H54 (cell line): ENCODE results near the gene MYO1C.

Experiments
- DNase-seq: peaks from one replicate; pipeline ENCODE4 v3.0.0; 2011; ENCODE audit warnings: low spot score, mixed read lengths; ENCODE audit not compliant: insufficient read length
- FAIRE-seq: peaks from 3 replicates; lab custom pipeline; 2011; peaks lifted over from hg19 to GRCh38; lab: Jason Lieb, UNC
- POLR2A ChIP-seq: IDR thresholded peaks from 2 replicates; pipeline ENCODE4 v1.6.1; 2011; ENCODE audit warnings: low read depth, mild to moderate bottlenecking, low read length

The MYO1C gene

DNA sequence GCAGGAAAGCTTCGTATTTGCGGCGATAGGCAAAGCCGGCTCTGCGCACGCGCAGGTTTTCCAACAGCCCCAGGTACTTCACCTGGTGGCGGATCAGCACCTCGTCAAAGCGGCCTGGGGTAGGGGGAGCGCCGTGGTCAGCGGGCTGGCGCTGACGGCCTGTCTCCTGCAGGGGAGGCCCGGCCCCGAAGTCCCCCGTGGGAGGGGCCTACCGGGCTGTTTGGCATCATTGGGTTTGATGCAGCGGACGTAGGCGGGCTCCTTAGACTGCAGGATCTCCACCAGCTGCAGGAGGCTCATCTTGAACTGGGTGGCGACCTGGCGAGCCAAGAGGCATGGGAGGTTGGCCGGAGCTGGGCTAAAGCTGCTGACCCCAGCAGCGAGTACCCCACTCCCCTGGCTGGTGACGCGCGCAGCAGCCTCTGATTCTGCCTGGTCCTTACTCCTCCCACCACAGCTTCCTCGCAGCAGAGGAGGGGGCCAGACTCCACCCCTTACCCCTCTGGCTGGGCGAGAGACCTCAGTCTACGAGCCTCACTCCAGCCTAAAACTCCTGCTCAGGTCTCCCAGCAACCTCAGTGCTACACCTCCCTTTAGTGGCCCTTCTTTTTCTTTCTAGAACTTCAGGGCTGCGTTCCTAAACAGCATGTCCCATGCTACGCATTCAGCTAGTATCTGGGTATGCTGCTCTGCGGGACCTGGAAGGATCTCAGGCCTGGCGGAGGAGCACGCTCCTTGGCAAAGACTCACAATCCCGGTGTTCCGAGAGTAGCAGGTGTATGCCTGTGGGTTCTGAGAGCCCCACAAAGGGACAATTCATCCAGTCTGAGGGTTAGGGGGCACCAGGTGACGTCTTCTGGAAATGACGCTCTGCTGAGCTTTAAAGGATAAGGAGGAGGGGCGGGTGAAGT, 20.3 kb downstream of the MYO1C start:
- DNase-seq: no peak
- no peak for FAIRE-seq

DNA sequence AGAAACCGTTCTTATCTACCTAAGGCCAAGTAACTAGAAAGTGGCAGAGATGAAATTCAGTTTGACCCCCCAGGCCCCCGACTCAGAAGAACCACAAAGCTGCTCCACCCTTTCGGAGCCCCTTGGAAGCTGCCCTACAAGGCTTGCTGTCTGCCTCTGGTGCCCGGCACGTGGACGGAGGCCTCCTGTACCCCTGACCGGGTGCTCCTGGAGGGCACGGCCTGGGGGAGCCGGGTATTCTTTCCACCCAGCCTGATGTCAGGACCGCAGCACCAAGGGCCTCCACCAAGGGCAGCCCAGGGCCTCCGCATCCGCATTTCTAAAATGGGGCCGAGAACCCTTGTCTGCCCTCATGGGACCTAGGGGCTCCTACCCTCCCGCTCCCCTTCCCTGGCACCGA, 21.0 kb downstream of the MYO1C start:
- FAIRE-seq (no peak), DNase-seq (no peak)
- TF ChIP-seq POLR2A: no peak

More for the DNA sequence above, 20.3 kb downstream of the MYO1C start:
- no peak for TF ChIP-seq POLR2A

DNA sequence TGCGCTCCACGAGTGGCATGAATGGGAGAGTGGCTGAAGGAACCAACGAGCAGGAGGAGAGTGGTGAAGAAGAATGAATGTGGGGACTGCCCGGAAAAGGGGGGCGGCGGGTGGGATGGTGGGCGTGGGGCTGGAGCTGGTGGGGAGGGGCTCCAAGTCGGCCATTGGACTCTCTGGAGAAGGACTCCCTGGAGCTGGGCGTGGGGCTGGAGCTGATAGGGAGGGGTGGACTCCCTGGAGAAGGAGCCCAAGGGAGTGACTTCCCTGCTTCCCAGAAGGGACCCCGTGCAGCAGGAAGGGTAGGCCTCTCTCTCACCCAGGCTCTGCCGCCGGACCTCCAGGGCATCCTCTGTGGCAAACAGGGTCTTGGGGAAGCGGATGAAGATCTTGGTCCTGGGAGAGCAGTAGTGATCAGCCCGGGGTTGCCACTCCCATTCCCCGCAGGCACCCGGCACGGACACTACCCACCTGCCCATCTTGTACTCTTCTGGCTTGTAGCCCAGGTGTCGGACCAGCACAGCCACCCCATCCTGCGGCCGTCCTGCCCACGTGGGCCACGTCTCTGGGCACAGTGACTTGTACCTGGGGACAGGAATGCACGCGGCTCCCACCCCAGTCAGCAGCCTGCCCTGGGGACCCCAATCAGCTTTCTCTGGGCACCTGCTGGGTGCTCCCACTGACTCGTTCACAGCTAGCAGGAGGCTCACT, 21.6 kb downstream of the MYO1C start:
- FAIRE-seq (no peak), DNase-seq (no peak)
- TF ChIP-seq POLR2A: no peak

DNA sequence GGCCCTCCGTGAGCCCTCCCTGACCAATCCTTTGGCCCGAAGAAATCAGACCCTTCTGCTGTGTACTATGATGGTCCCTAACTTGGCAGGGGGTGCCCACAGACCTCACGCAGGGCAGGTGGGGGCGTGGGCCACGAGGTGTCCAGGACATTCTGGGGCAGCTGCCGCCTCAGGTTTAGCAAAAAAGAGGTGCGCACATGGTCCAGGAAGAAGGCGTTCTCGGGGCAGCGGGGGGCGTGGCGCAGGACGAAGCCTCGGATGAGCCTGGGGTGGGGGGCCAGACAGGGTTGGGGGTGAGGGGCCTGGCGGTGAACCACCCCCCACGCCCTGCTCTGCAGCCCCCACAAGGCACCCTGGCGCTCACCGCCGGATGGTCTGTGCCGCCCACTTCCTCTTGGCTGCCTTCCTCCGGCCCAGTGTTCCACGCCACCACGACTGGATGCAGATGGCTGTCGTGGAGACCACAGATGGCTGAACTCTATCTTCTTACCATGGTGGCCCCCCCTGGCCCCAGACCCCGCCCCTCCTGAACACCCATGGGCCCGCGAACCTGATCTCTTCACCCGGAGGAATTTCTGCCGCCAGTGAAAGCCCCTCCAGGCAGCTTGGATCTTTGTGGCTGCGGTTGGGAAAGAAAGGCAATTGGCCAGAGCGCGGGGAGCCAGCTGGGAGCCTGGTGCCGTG, 22.3 kb downstream of the MYO1C start:
- FAIRE-seq: no peak
- TF ChIP-seq POLR2A: no peak

DNA sequence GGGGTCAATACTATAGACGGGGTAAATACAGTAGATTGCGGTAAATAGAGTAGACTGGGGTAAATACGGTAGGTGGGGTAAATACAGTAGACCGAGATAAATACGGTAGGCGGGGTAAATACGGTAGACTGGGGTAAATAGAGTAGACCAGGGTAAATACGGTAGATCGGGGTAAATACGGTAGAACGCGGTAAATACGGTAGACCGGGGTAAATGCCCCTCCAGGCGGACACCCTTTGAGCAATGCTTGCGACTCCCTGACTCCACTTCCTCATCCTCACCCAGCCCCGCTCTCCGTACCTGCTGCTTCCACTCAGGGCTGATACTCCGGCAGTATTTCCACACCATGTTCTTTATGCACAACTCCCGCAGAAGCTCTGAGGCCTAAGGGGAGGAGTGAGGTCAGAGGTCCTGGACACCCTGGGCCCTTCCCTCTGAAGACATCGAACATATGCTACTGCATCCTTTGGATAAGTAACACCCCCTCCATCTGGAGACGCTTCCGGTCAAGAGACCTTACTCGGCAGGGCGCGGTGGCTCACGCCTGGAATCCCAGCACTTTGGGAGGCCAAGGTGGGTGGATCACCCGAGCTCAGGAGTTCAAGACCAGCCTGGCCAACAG, 23.1 kb downstream of the MYO1C start:
- FAIRE-seq (no peak), DNase-seq (no peak)
- TF ChIP-seq POLR2A: no peak

More for the DNA sequence above, 22.3 kb downstream of the MYO1C start:
- DNase-seq: no peak

DNA sequence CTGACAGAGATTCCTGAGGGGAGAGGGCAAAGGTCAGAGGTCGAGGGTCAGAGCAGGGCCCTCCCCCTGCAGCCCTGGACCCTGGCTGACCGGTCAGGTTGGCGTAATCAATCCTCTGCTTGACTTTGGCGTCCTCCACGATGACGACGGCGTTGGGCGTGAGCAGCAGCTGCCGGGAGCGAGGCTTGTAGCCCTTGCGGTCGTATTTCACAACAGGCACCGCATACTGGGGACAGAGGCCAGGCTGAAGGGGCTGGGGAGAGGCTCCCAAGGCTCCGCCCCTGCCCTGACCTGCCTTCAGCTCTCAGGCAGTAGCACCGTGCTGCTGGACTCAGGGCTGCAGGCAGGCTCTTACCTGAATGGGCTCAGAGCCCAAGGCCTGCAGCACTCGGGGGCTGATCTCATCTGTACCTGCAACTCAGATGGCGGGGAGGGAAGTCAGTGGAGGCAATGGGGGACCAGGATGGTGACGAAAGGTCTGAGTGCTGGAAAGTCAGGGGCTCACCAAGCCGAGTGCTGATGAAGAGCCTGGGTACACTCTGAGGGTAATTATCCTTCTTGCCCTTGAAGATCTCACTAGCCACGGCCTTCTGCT, 24.5 kb downstream of the MYO1C start:
- FAIRE-seq (no peak), DNase-seq (no peak)
- TF ChIP-seq POLR2A: no peak

DNA sequence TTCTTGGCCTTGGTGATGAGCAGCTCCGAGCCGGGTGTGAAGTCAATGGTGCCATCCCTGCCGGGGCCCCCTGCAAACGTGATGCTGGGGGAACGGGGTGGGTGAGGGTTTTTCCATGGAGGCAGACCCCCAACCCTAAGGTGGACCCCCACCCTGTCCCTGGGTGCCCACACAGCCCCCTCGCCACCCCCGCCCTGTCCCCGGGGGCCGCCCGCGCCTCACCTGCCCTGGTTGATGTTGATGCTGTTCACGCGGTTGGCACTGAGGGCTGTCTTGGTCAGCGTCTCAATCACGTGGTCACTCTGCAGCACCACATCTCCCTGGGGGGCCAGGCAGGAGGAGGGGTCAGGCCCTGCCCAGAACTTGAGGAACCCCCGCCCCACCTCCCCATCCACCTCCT, 25.2 kb downstream of the MYO1C start:
- no peak for TF ChIP-seq POLR2A
- FAIRE-seq: no peak
- DNase-seq: no peak

DNA sequence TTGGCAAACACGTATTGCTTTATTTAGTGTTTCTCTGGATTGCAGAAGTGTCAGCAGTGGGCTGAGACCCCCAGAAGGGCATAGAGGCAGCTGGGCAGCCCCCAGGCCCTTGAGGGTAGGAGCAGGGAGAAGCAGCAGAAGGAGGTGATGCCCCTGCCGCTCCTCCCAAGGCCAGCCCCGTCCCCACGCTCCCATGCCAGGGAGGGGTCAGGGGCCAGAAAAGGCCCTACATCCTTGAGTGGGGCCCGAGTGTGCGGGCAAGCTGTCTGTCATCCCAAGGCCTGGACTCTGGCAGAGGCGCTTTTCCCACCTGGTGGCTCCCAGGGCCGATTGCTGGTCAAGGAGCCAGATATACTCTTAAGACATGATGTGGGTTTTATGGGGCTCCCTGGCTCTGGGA, 28.3 kb downstream of the MYO1C start:
- no peak for TF ChIP-seq POLR2A
- no peak for FAIRE-seq
- DNase-seq: no peak

DNA sequence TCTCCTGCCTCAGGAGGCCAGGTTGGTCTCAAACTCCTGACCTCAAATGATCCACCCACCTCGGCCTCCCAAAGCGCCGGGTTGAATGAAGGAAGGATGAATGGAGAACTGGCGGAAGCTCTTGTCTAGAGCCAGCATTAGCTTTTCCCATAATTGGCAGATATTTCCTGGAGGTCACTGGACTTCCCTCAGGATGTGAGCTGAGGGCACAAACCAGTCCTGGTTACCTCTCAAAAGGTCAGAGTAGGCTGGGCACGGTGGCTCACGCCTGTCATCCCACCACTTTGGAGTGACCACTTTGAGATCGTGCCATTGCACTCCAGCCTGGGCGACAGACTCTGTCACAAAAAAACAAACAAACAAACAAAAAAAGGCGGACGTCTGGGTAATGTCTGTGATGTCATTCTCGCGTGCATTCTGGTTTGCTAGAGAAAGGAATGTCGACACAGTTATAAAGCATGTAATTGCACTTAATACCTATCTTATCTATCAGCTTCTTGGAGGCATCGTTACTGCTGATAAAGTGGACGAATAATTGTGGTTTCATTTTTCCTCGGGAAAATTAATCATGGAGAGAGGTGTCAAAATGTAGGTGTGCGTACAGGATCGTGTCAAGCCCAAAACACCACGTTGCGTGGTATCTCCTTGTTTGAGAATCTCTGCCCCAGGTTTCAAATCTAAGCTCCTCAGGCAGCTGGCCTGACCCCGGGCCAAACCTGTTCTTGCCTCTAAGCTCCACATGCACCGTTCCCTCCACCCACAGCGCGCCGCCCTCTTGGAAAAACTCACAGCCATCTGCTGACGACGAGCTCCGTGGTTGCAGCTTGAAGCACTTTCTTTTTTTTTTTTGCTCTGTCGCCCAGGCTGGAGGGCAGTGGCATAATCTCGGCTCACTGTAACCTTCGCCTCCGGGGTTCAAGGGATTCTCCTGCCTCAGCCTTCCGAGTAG, 30.0 kb downstream of the MYO1C start:
- no peak for DNase-seq
- no peak for FAIRE-seq
- TF ChIP-seq POLR2A: no peak

DNA sequence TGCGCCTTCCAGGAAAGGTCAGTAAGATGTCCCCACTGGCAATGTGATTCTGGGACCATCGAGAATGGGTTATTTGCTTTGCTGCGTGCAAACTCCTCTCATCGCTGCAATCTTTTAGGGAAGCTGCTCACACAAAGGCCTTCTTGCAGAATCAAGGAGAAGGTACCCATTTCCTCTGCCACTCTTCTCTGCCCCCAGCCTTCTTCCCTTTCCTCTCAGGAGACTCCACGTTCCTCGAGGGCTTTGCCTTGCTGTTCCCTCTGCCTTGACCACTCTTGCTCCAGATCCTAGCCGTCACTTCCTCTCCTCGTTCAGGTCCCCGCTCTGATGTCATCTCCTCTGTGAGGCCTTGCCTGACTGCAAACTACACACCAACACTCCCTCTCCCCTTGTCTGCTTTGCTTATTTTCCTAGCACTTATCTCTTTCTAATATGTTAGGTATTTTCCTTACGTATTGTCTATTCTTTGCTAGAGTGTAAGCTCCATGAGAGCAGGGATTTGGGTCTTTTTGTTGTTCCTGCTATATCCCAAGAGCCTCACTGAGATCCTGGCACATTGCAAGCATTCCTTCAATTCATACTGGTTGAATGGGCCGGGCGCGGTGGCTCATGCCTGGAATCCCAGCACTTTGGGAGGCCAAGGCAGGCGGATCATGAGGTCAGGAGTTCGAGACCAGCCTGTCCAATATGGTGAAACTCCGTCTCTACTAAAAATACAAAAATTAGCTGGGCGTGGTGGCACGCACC, 31.1 kb downstream of the MYO1C start:
- no peak for TF ChIP-seq POLR2A
- FAIRE-seq: no peak
- DNase-seq: no peak

DNA sequence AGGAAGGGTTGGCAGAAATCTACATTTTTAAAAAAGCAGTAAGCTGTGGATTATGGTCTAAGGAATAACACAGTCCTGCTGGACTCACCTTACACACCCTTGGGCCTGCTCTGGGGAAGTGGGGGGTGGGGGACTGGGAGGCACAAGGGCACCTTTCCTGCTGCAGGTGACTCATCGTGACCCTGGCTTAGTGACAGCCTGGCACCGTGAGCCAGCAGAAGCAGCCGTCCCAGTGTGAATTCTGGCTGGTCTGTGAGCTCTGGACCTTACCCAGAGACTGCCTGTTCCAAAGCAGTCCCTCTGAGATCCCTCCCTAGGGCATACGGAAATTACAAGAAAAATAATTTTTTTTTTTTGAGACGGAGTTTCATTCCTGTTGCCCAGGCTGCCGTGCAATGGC, 32.3 kb downstream of the MYO1C start:
- no peak for TF ChIP-seq POLR2A
- DNase-seq: peak; percentile 75
- FAIRE-seq: no peak

DNA sequence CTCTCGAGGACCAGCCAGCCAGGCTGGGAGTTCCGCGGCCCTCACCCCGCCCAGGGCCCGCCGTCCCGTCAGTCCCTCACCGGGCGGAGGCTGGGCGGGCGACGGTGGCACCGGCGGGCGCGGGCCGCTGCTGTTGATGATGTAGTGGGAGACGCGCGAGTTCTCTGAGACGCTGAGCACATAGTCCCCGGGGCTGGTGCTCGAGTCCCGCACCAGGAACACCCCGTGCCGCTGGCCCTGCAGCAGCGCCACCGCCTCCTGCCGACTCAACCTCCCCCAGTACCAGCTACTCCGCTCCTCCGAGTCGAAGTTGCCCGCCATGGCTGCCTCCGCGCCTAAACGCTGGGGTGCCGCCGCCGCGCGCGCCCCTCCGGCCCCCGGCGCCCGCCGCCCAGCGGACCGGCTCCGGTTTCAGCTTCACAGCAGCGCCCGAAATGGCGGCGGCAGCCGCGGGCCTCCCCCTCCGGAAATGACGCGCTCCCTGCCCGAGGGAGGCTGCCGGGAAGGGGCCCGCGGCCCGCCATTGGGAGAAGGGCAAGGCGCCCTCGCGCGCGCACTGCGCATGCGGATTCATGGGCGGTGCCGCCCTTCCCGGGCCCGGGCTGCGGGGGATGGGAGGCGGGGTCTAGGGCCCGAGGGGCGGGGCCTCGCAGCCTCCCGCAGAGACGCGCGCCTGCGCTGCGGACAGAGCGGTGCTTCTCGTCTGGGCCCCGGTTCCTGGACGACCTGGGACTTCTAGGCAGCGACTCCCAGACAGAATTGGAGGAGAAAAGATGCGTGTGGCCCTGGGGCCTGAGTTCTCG, 36.5 kb downstream of the MYO1C start, which contains the start of gene CRK:
TSS of gene CRK (minus strand) at position 436 of the 803 bp plus-strand sequence. CDS start at position 321, 115 bp downstream.
- FAIRE-seq (no peak), DNase-seq (peak; percentile 95)
- TF ChIP-seq POLR2A: peak; percentile 79
